ENCODE data around the gene SLC16A8.

- TF ChIP-seq CTCF (IDR thresholded peaks at IDR 0.05; ENCODE audit: borderline replicate concordance, extremely low read depth, low read length, poor library complexity, severe bottlenecking) (no peak), EZH2 (IDR thresholded peaks at IDR 0.05; ENCODE audit: borderline replicate concordance, low read depth, low read length, severe bottlenecking) (no peak)
Observed at GRCh38 chr22:38125038-38125610, 41.1 kb upstream of the SLC16A8 start.

All from DND-41 (cell line).